ENCODE data around the gene SYT1. TPM values are rescaled to one million over a fixed set of nuclear protein-coding genes. Genes with fewer than 3 reads are reported as not detected.

The SYT1 gene
- total and polyA plus RNA-seq, 3 experiments from 2014 or later, result not detected

DNA sequence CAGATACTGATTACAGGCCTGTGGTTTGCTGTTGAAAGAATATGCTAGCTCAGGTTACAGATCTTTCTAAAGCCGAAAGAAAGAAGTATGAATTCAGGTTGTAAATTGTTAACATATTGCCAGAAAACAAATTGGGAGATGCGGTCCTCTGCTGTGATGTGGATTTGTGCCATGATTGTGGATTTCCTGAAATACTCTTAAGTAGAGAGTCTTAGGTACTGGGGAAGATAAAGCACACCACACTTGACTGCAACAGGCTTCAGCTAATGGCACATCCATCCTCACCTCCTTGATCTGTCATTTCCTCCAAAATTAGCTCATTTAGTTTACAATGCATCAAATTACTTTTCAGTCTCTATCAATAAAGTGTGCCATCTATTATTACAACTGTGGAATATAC lies 279.2 kb downstream of the SYT1 start:
- H3K36me3 Mint-ChIP-seq, result no peaks in the 10 kb centered on the region
- Histone ChIP-seq H3K27ac (ENCODE audit: low read depth, low read length) (no peak overlapping the region), H3K4me1 (ENCODE audit: insufficient read depth, low read length) (no peaks in the 10 kb centered on the region), H3K4me3 (ENCODE audit: low read length) (no peak overlapping the region), H3K9me3 (ENCODE audit: low read length) (no peaks in the 10 kb centered on the region), H3K27me3 (ENCODE audit: insufficient read depth, low read length, poor library complexity, severe bottlenecking) (no peaks in the 10 kb centered on the region), H3K36me3 (ENCODE audit: insufficient read depth, low read length) (no peaks in the 10 kb centered on the region)
- no peaks in the 10 kb centered on the region for H3K4me1 Mint-ChIP-seq
- ChIA-PET POLR2A (no interaction called here), CTCF (no interaction called here)
- no peak for DNase-seq
- H3K9me3 Mint-ChIP-seq, result peaks cover 2 to 14% (median 4%) of the 10 kb centered on the region in 5 donors
- H3K4me3 Mint-ChIP-seq, result no peak overlapping the region
- H3K27ac Mint-ChIP-seq, result no peak overlapping the region
- H3K27me3 Mint-ChIP-seq, result no peaks in the 10 kb centered on the region

- H3K27me3 ChIP-seq (ENCODE audit: insufficient read depth, low read length, poor library complexity, severe bottlenecking), result no peaks in the 10 kb centered on the region
- no peaks in the 10 kb centered on the region for H3K9me3 ChIP-seq (ENCODE audit: low read length)
- H3K36me3 Mint-ChIP-seq, result no peaks in the 10 kb centered on the region
- H3K27ac Mint-ChIP-seq, result no peak overlapping the region
- POLR2A ChIA-PET, result no interaction called here
- CTCF ChIA-PET, result no interaction called here
- no peaks in the 10 kb centered on the region for H3K4me1 Mint-ChIP-seq
- no peaks in the 10 kb centered on the region for H3K36me3 ChIP-seq (ENCODE audit: insufficient read depth, low read length)
- H3K27me3 Mint-ChIP-seq, result peaks cover 0 to 2% of the 10 kb centered on the region in 2 donors
- H3K4me3 Mint-ChIP-seq, result no peak overlapping the region
- H3K9me3 Mint-ChIP-seq, result peaks cover 0 to 13% (median 5%) of the 10 kb centered on the region in 5 donors
- no peaks in the 10 kb centered on the region for H3K4me1 ChIP-seq (ENCODE audit: insufficient read depth, low read length)
- DNase-seq, result no peak
- no peak overlapping the region for H3K27ac ChIP-seq (ENCODE audit: low read depth, low read length)
- no peak overlapping the region for H3K4me3 ChIP-seq (ENCODE audit: low read length)
Measured at GRCh38 chr12:79151956-79152355, 287.4 kb downstream of the SYT1 start.

DNA sequence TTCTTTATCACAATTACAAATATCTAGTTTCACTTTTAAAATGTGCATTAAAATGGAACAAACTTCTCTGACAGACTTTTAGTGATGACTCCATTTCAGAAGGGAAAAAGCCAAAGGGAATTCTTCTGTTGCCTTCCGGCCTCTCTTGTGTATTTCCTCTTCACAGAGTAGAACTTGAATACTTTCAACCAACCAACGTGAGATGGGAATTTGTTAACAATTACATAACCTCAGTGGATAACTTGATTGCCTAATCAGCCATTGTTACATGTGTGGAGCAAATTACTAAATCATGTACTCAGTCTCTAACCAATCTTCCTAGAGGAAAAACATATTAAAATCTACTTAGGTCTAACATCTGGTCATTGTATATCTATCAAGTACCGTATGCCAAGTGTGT lies 291.1 kb downstream of the SYT1 start:
- Mint-ChIP-seq H3K4me3 (no peak overlapping the region), H3K27ac (no peak overlapping the region), H3K36me3 (no peaks in the 10 kb centered on the region), H3K9me3 (peaks cover 0 to 14% (median 5%) of the 10 kb centered on the region in 5 donors), H3K4me1 (no peaks in the 10 kb centered on the region), H3K27me3 (peaks cover 0 to 2% of the 10 kb centered on the region in 2 donors)
- no peak overlapping the region for H3K27ac ChIP-seq (ENCODE audit: low read depth, low read length)
- no peaks in the 10 kb centered on the region for H3K4me1 ChIP-seq (ENCODE audit: insufficient read depth, low read length)
- no peaks in the 10 kb centered on the region for H3K27me3 ChIP-seq (ENCODE audit: insufficient read depth, low read length, poor library complexity, severe bottlenecking)
- H3K4me3 ChIP-seq (ENCODE audit: low read length), result no peak overlapping the region
- H3K36me3 ChIP-seq (ENCODE audit: insufficient read depth, low read length), result no peaks in the 10 kb centered on the region
- no peaks in the 10 kb centered on the region for H3K9me3 ChIP-seq (ENCODE audit: low read length)
- DNase-seq, result no peak
- ChIA-PET CTCF (no interaction called here), POLR2A (no interaction called here)

DNA sequence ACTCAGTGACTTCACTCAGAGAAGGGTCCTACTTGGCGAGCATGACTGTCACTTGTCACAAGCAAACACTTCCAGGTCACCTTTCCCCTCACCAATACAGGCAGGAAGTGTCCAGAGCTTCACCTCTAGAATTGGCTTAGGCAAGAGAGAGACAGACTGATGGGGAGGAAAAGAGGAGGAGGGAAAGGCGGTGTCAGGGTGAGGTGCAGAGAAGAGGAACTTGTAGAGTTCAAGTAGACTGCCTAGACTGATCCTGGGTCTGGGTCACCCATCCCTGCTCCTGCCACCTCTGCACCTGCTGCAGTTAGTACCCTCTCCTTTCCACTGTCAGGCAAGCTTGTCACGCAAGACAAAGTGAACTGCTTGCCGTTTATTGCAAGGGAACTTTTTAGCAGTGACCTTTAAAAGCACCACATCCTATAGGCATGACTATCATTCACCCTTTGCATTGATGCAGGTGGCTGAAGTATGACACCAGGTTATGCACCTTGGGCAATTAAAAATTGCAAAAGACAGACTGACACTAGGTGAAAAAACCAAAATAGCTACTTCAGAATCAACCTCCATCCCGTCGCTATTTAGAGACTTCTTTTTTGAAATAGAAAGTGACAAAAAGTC lies 292.4 kb downstream of the SYT1 start:
- Mint-ChIP-seq H3K27me3 (no peaks in the 10 kb centered on the region), H3K36me3 (no peaks in the 10 kb centered on the region), H3K9me3 (peaks cover 0 to 14% (median 4%) of the 10 kb centered on the region in 5 donors), H3K27ac (no peak overlapping the region), H3K4me1 (no peaks in the 10 kb centered on the region), H3K4me3 (no peak overlapping the region)
- Histone ChIP-seq H3K4me1 (ENCODE audit: insufficient read depth, low read length) (no peaks in the 10 kb centered on the region), H3K36me3 (ENCODE audit: insufficient read depth, low read length) (no peaks in the 10 kb centered on the region), H3K9me3 (ENCODE audit: low read length) (no peaks in the 10 kb centered on the region), H3K4me3 (ENCODE audit: low read length) (no peak overlapping the region), H3K27ac (ENCODE audit: low read depth, low read length) (no peak overlapping the region), H3K27me3 (ENCODE audit: insufficient read depth, low read length, poor library complexity, severe bottlenecking) (no peaks in the 10 kb centered on the region)
- DNase-seq, result no peak
- ChIA-PET POLR2A (no interaction called here), CTCF (no interaction called here)

DNA sequence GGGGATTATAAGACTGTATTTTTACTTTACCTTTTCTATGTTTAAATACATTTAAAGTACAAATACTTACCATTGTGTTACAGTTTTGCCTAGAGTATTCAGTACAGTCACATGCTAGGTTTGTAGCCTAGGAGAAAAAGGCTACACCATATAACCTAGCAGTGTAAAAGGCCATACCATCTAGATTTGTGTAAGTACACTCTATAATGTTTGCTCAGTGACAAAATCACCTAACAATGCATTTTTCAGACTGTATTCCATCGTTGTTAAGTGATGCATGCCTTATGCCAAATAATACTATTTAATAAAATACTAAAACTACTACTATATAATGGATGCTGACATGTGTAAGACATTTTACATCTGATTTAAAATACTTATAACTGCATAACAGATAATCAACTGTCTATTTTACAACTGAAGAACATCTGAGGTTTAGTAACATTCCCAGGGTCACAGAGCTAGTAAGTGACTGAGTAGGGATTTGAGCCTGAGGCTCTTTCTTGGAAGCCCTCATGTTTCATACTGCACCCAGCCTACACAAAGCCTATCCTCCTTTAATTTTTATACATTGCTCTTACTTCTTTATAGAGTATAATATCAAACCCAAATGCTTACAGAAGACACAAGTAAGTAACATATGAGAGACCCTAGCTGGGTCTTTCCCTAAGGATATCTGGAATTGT lies 296.8 kb downstream of the SYT1 start:
- Histone ChIP-seq H3K4me1 (ENCODE audit: insufficient read depth, low read length) (no peaks in the 10 kb centered on the region), H3K27me3 (ENCODE audit: insufficient read depth, low read length, poor library complexity, severe bottlenecking) (no peaks in the 10 kb centered on the region), H3K4me3 (ENCODE audit: low read length) (no peak overlapping the region), H3K9me3 (ENCODE audit: low read length) (no peaks in the 10 kb centered on the region), H3K36me3 (ENCODE audit: insufficient read depth, low read length) (no peaks in the 10 kb centered on the region), H3K27ac (ENCODE audit: low read depth, low read length) (no peak overlapping the region)
- Mint-ChIP-seq H3K36me3 (no peaks in the 10 kb centered on the region), H3K9me3 (peaks cover 0 to 20% (median 4%) of the 10 kb centered on the region in 5 donors), H3K27ac (no peak overlapping the region), H3K4me1 (no peaks in the 10 kb centered on the region), H3K27me3 (no peaks in the 10 kb centered on the region), H3K4me3 (no peak overlapping the region)
- ChIA-PET CTCF (no interaction called here), POLR2A (no interaction called here)
- DNase-seq, result no peak

DNA sequence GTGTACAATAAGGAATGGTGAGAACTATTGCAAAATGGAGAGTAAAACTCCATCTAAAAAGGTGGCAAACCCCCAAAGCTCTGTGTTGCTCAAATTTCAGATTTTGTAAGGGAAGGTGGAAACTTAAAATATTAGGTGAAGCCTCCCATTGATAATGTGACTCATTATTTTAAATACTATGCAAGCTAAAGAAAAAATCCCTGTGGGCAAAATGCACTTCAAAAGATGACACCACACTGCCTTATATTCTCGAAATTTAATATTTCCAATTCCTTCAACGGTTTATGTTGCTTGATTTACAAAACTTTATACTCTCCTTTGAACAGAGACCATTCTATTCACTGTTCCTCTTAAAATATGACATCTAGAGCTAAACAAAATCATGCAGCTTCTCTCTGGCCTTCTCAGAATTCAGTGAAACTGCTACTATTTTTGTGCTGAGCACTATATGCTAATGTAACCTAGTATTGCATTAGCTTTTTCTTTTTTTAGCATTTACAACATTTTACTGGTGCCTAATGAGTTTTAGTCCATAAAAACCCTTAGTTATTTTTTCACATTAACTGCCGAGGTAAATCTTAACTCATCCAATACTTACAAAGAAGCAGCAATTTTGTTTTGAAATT lies 297.7 kb downstream of the SYT1 start:
- ChIA-PET POLR2A (no interaction called here), CTCF (no interaction called here)
- Mint-ChIP-seq H3K4me3 (no peak overlapping the region), H3K27ac (no peak overlapping the region), H3K27me3 (no peaks in the 10 kb centered on the region), H3K36me3 (no peaks in the 10 kb centered on the region), H3K9me3 (peaks cover under 1 to 23% (median 4%) of the 10 kb centered on the region in 5 donors), H3K4me1 (no peaks in the 10 kb centered on the region)
- Histone ChIP-seq H3K27me3 (ENCODE audit: insufficient read depth, low read length, poor library complexity, severe bottlenecking) (no peaks in the 10 kb centered on the region), H3K4me3 (ENCODE audit: low read length) (no peak overlapping the region), H3K36me3 (ENCODE audit: insufficient read depth, low read length) (no peaks in the 10 kb centered on the region), H3K27ac (ENCODE audit: low read depth, low read length) (no peak overlapping the region), H3K4me1 (ENCODE audit: insufficient read depth, low read length) (no peaks in the 10 kb centered on the region), H3K9me3 (ENCODE audit: low read length) (no peaks in the 10 kb centered on the region)
- no peak for DNase-seq

- peaks cover 3 to 23% (median 4%) of the 10 kb centered on the region in 5 donors for H3K9me3 Mint-ChIP-seq
- POLR2A ChIA-PET, result no interaction called here
Measured at GRCh38 chr12:79162948-79163347, 298.4 kb downstream of the SYT1 start.

DNA sequence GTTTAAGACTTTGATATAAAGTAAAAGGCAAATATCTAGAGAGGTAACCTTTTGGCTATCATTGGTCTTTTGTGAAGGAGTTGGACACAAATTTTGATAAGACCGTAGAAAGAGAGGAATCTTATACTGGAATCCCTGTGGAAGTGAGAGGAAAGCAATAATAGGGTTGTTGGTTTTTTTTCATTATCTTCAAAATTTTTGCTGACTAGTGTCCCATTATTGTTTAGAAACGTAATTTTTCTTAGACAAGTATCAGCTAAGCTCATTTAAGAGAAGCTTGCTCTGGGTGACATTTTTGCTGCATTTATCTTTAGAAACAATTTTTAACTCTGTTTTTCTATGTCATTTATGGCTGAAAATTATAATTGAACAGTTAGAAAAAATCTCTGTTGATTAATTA lies 300.3 kb downstream of the SYT1 start:
- Histone ChIP-seq H3K4me1 (ENCODE audit: insufficient read depth, low read length) (no peaks in the 10 kb centered on the region), H3K9me3 (ENCODE audit: low read length) (no peaks in the 10 kb centered on the region), H3K4me3 (ENCODE audit: low read length) (no peak overlapping the region), H3K27ac (ENCODE audit: low read depth, low read length) (no peak overlapping the region), H3K36me3 (ENCODE audit: insufficient read depth, low read length) (no peaks in the 10 kb centered on the region), H3K27me3 (ENCODE audit: insufficient read depth, low read length, poor library complexity, severe bottlenecking) (no peaks in the 10 kb centered on the region)
- no peaks in the 10 kb centered on the region for H3K27me3 Mint-ChIP-seq
- H3K4me3 Mint-ChIP-seq, result no peak overlapping the region
- no peak overlapping the region for H3K27ac Mint-ChIP-seq
- ChIA-PET POLR2A (no interaction called here), CTCF (no interaction called here)
- no peaks in the 10 kb centered on the region for H3K4me1 Mint-ChIP-seq
- no peak for DNase-seq
- peaks cover 0 to 26% (median 3%) of the 10 kb centered on the region in 5 donors for H3K9me3 Mint-ChIP-seq
- no peaks in the 10 kb centered on the region for H3K36me3 Mint-ChIP-seq

More at GRCh38 chr12:79162948-79163347, 298.4 kb downstream of the SYT1 start:
- H3K36me3 Mint-ChIP-seq, result no peaks in the 10 kb centered on the region
- H3K27ac Mint-ChIP-seq, result no peak overlapping the region
- Histone ChIP-seq H3K9me3 (ENCODE audit: low read length) (no peaks in the 10 kb centered on the region), H3K27ac (ENCODE audit: low read depth, low read length) (no peak overlapping the region), H3K4me3 (ENCODE audit: low read length) (no peak overlapping the region), H3K36me3 (ENCODE audit: insufficient read depth, low read length) (no peaks in the 10 kb centered on the region), H3K27me3 (ENCODE audit: insufficient read depth, low read length, poor library complexity, severe bottlenecking) (no peaks in the 10 kb centered on the region), H3K4me1 (ENCODE audit: insufficient read depth, low read length) (no peaks in the 10 kb centered on the region)
- no peak for DNase-seq
- no peak overlapping the region for H3K4me3 Mint-ChIP-seq
- no peaks in the 10 kb centered on the region for H3K4me1 Mint-ChIP-seq
- no peaks in the 10 kb centered on the region for H3K27me3 Mint-ChIP-seq
- CTCF ChIA-PET, result no interaction called here
